Sigmoid colon (tissue), 7 donors: ENCODE measurements around the gene SYNPO. TPM values are rescaled to one million over a fixed set of nuclear protein-coding genes. Genes with fewer than 3 reads are reported as not detected.

Source experiments
- DNase-seq: peaks from one replicate; pipeline ENCODE4 v3.0.0-alpha.2; 2019
- H3K27ac ChIP-seq, 4 donors: fragments of 200-600 bp; sonication (generic); one replicate each; pipeline ENCODE4 v1.5.1; 2016 to 2019; ENCODE audit warnings: mild to moderate bottlenecking in 1 of 4
- H3K27me3 ChIP-seq, 3 donors: fragments of 200-600 bp; sonication (generic); one replicate each; pipeline ENCODE4 v1.5.1; 2019; ENCODE audit warnings: mild to moderate bottlenecking in 1 of 3
- H3K36me3 ChIP-seq, 4 donors: fragments of 200-600 bp; sonication (generic); one replicate each; pipeline ENCODE4 v1.5.1; 2016 to 2019
- H3K4me1 ChIP-seq, 4 donors: fragments of 200-600 bp; sonication (generic); one replicate each; pipeline ENCODE4 v1.5.1; 2017 to 2019
- H3K4me3 ChIP-seq, 4 donors: fragments of 200-600 bp; sonication (generic); one replicate each; pipeline ENCODE4 v1.5.1; 2017 to 2019; ENCODE audit warnings: mild to moderate bottlenecking in 2 of 4, moderate library complexity in 1 of 4
- H3K9me3 ChIP-seq, 4 donors: fragments of 200-600 bp in 3 of 4; sonication (generic) in 3 of 4; one replicate each; pipeline versions ENCODE4 v1.5.1 to v1.6.1; 2013 to 2019
- CTCF ChIP-seq, 4 experiments: fragments of 450-650 bp in 3 of 4; fragments of 200-600 bp in 1 of 4; IDR thresholded peaks; one replicate each; pipeline ENCODE4 v1.5.1; 2016 to 2019; ENCODE audit warnings: antibody characterized with exemption in 4 of 4, mild to moderate bottlenecking in 3 of 4, moderate library complexity in 2 of 4
- EP300 ChIP-seq, 4 donors: sonication (generic); formaldehyde crosslinking; IDR thresholded peaks; one replicate each; pipeline ENCODE4 v1.6.1; 2017; ENCODE audit warnings: antibody characterized with exemption in 4 of 4
- POLR2A ChIP-seq, 2 donors: fragments of 450-650 bp; IDR thresholded peaks; one replicate each; pipeline ENCODE4 v1.6.1; 2016; ENCODE audit warnings: antibody characterized with exemption in 2 of 2, mild to moderate bottlenecking in 2 of 2, moderate library complexity in 2 of 2
- POLR2AphosphoS5 ChIP-seq, 4 donors: sonication (generic); formaldehyde crosslinking; IDR thresholded peaks; one replicate each; pipeline ENCODE4 v1.6.1; 2017; ENCODE audit warnings: antibody characterized with exemption in 4 of 4
- WGBS, 2 donors: extraction: QIAGEN DNeasy Blood & Tissue Kit; methylation state at CpG; one replicate each; pipeline ENCODE4 v1.1.7; 2013; 5-methylcytosine and 5-hydroxymethylcytosine counted together
- intact Hi-C: fragments of 100-400 bp; cut with DNase I; formaldehyde crosslinking; loops from one replicate; pipeline ENCODE4 v1.15.1; 2023
- polyA plus RNA-seq, 3 donors: library from polyadenylated mRNA; stranded (reverse); fragments of 200-250 nt; gene quantifications; one replicate each; pipeline ENCODE4 v1.2.3, GENCODE V29; 2013
- total RNA-seq, 4 donors: library from RNA; depleted of rRNA; stranded (reverse); fragments of >200 nt; gene quantifications; one replicate each; pipeline ENCODE4 v1.1.0, GENCODE V29; 2016
- donor health status: healthy with polysubstance abuse.
- donor health status: Bipolar disorder and iron deficiency.
- donor health status: healthy.

SYNPO gene
- total and polyA plus RNA-seq, 7 donors = 7.1 to 30.1 (median 18.6) TPM

DNA sequence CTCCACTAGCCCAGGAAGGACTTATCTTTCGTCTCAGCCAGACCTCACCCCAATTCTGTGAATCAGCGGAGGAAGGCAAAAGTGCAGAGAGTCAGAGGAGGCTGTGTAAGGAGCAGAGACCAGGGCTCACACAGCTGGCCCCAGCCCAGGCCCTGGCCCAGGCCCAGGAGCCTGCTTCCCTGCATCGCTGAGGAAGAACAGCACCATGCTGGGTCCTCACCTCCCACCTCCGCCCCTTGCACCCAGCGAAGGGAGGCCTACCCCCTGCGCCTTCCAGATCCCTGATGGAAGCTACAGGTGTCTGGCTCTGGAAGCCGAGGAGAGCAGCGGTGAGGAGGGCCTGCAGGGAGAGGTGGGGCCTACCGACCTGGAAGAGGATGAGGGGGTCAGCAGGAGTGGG lies 22.3 kb upstream of the SYNPO start:
- Histone ChIP-seq H3K27me3 (no peaks in the 10 kb centered on the region), H3K4me3 (no peak overlapping the region), H3K36me3 (no peaks in the 10 kb centered on the region), H3K4me1 (peaks cover 0 to 53% (median 46%) of the 10 kb centered on the region in 4 donors), H3K27ac (peak overlapping the region; percentile 37 to 56 (median 46)), H3K9me3 (no peaks in the 10 kb centered on the region)
- DNase-seq = no peak
- intact Hi-C loops = loop anchor here (5.0 kb wide), 1 partner anchor 34 kb away; no protein-coding TSS in a partner anchor
- WGBS, 2 donors = 86 to 91% methylated on average over 9 of the region's 9 CpGs
- TF ChIP-seq POLR2A (IDR thresholded peaks at IDR 0.05) (no peak), POLR2AphosphoS5 (IDR thresholded peaks at IDR 0.05) (no peak), EP300 (IDR thresholded peaks at IDR 0.05) (no peak), CTCF (IDR thresholded peaks at IDR 0.05) (no peak)

- 86 to 88% methylated on average over 17 of the region's 17 CpGs for WGBS, 2 donors
Observed at GRCh38 chr5:150618588-150619281, 21.7 kb upstream of the SYNPO start.

GRCh38 chr5:150619359-150620230 lies 20.9 kb upstream of the SYNPO start:
- H3K27me3 ChIP-seq = no peaks in the 10 kb centered on the region
- 80 to 83% methylated on average over 24 of the region's 24 CpGs for WGBS, 2 donors
- no peak for TF ChIP-seq EP300 (IDR thresholded peaks at IDR 0.05)
- TF ChIP-seq CTCF (IDR thresholded peaks at IDR 0.05) = no peak
- peak in 1 of 4 donors; percentile 46 for TF ChIP-seq POLR2AphosphoS5 (IDR thresholded peaks at IDR 0.05)
- TF ChIP-seq POLR2A (IDR thresholded peaks at IDR 0.05) = no peak
- intact Hi-C loops = loop anchor here (5.0 kb wide), 1 partner anchor 33 kb away; no protein-coding TSS in a partner anchor
- H3K4me1 ChIP-seq = peaks cover 0 to 49% (median 31%) of the 10 kb centered on the region in 4 donors
- H3K36me3 ChIP-seq = no peaks in the 10 kb centered on the region
- no peak for DNase-seq
- H3K9me3 ChIP-seq = no peaks in the 10 kb centered on the region
- H3K27ac ChIP-seq = peak overlapping the region in 3 of 4 donors; percentile 37 to 56 (median 52)
- H3K4me3 ChIP-seq = no peak overlapping the region

More at GRCh38 chr5:150618588-150619281, 21.7 kb upstream of the SYNPO start:
- Histone ChIP-seq H3K27ac (peak overlapping the region; percentile 37 to 56 (median 46)), H3K9me3 (no peaks in the 10 kb centered on the region), H3K27me3 (no peaks in the 10 kb centered on the region), H3K4me1 (peaks cover 0 to 51% (median 40%) of the 10 kb centered on the region in 4 donors), H3K36me3 (no peaks in the 10 kb centered on the region), H3K4me3 (no peak overlapping the region)
- no peak for DNase-seq
- intact Hi-C loops = loop anchor here (5.0 kb wide), 1 partner anchor 34 kb away; no protein-coding TSS in a partner anchor
- TF ChIP-seq CTCF (IDR thresholded peaks at IDR 0.05) (no peak), EP300 (IDR thresholded peaks at IDR 0.05) (no peak), POLR2AphosphoS5 (IDR thresholded peaks at IDR 0.05) (no peak), POLR2A (IDR thresholded peaks at IDR 0.05) (no peak)

GRCh38 chr5:150621301-150621700 lies 19.2 kb upstream of the SYNPO start:
- H3K36me3 ChIP-seq = no peaks in the 10 kb centered on the region
- H3K4me1 ChIP-seq = peaks cover 0 to 49% (median 27%) of the 10 kb centered on the region in 4 donors
- intact Hi-C loops = no loop called here
- no peaks in the 10 kb centered on the region for H3K27me3 ChIP-seq
- no peak for DNase-seq
- no peak for TF ChIP-seq EP300 (IDR thresholded peaks at IDR 0.05)
- TF ChIP-seq POLR2AphosphoS5 (IDR thresholded peaks at IDR 0.05) = no peak
- no peak for TF ChIP-seq POLR2A (IDR thresholded peaks at IDR 0.05)
- no peak for TF ChIP-seq CTCF (IDR thresholded peaks at IDR 0.05)
- no peaks in the 10 kb centered on the region for H3K9me3 ChIP-seq
- WGBS, 2 donors = 77 to 78% methylated on average over 5 of the region's 5 CpGs
- H3K27ac ChIP-seq = no peak overlapping the region
- no peak overlapping the region for H3K4me3 ChIP-seq
